ENCODE results near the gene LGMN.

The LGMN gene

DNA sequence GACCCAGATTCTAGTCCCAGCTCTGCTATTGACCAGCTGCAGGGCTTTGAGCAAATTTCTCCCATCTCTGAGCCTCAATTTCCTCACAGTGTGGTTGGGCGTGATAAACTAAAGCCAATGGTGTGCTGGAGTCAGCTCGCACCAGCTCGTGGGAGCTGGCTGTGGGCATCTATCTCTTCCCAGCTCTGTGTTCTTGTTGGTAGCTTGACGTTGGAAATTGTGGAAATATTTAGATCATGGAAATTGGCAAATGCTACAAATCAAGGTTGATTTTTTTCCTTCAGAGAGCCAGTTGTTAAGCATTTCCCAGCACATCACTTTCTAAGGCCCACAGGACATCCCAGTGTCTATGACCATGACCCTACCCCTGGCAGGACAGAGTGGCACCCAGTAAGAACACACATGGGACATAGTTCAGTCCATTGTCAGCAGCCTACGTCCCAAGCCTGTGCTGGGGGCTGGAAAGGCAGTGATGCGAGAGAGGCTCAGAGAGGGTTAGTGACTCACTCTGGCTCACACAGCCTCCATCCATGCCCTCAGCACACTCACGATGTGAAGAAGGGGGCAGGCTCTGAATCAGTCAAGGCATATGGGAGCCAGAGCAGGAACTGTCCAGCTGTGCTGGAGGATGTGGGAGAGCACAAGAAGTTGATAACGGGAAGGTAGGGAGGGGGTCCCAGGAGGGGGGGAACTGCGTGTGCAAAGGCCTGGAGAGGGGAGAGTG, 77.6 kb downstream of the LGMN start:
- no peak for DNase-seq

DNA sequence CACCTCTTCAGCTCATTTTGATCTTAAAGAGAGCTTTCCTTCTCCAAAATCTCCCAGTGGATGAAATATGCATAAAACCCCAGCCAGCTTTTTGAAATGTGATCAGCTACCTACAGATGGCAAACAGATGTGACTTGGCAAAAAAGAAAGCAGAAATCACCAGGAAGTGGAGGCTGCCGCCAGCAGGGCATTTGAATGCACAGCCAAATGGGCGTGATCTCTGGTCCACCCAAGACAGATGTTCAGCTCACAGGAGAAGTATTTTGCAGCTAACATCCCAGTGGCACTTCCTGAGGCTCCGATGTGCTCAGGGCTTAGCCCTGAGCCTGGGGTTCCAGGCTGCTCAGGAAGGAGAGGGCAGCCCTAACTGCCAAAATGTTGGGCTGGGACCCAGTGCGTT, 78.3 kb downstream of the LGMN start:
- no peak for DNase-seq

DNA sequence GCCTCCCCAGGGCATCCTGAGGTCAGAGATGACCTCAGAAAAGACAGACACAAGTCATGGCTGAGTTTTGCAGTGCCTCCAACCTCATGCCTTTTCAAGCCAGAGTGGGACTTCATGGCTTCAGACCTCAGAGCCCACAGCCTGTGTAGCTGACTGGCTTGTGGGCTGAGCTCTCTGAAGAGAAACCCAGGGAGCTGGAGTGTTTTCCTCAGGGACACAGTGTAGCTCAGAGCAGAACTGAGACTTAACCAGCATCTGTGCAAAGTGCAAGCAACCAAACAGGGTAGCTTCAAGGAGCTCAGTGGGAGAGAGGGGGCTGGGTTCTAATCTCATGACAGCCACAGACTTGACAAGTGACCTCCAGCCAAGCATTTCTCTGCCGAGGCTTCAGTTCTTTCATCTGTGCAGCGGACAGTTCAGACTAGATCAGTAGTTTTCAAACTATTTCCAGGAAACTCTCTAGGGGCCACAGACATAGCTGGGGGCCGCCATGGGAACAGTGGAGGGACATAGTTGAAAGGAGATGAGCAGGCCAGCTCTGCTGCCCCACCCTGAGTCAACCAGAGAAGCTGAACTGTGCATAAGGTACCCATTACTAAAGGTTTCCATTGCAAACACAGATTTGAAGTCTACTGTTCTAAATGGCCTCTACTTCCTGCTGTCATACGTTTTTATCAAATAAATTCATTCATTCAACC, 80.0 kb downstream of the LGMN start:
- DNase-seq = no peak

DNA sequence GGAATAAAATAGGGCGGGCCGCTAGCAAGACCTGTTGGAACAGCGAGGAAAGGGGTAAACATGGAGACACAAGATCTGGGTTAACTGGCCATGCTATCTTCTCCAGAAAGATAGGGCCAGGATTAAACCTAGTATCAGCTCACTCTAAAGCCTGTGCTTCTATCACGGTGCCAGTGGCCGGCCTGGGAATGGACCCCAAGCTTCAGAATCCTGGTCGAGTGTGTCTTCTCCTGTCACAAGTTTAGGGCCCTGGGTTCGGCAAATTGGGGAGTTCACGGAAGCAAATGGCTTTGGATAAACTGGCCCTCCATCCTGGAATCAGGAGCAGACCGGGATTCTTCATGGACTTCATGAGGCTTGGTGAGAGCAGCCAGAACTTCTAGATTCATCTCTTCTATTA, 82.2 kb downstream of the LGMN start:
- no peak for DNase-seq

DNA sequence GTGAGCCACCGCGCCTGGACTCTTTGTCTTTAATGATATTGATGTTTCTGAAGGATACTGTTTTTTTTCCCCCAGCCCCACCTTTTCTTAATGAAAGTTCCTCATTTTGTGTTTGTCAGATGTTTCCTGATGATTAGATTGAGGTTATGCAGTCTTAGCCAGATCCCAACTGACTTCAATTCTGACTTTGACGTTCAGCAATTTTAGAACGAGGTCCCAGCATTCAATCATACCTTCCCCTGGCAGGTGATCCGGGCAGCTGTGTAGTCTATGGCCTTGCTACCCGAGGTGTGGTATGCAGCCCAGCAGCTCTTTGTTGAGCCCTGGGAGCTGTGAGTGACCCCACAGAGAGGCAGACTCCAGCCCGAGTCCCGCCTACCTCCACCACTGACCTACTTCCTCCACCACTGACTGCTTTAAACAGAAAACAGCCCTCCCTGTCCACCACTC, 82.7 kb downstream of the LGMN start:
- DNase-seq = no peak

DNA sequence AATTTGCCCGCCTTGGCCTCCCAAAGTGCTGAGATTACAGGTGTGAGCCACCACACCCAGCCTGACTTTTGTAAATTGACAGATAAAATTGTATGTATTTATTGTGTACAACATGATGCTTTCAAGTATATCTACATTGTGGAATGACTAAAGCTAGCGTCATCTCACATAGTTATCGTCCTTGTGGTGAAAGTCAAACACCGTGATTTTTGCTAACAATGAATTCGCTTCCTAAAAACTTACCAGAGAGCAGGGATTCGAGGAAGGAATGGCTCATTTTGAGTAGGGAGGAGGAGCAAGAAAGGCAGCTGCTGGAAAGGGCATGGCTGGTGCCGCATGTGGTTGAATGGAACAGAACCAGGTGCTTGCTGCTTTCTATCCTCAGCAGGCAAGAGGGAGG, 85.4 kb downstream of the LGMN start:
- no peak for DNase-seq

DNA sequence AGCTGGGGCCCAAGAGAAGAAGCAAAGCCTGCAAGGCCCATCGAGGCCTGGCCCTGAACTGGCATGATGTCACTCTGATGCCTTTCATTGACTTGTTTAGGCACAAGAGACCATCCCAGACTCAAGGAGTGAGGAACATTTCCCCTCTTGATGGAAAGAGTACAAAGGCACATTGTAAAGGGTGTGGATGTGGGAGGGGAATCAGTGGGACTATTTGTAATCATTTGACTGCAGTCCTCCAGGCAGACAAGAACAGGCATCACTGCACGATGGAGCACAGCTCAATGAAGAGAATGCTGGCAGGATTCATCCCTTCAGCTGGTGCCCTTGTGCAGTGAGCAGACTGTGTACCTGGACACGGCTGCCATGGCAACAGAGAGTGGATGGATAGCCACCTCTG, 87.9 kb downstream of the LGMN start:
- DNase-seq = no peak

DNA sequence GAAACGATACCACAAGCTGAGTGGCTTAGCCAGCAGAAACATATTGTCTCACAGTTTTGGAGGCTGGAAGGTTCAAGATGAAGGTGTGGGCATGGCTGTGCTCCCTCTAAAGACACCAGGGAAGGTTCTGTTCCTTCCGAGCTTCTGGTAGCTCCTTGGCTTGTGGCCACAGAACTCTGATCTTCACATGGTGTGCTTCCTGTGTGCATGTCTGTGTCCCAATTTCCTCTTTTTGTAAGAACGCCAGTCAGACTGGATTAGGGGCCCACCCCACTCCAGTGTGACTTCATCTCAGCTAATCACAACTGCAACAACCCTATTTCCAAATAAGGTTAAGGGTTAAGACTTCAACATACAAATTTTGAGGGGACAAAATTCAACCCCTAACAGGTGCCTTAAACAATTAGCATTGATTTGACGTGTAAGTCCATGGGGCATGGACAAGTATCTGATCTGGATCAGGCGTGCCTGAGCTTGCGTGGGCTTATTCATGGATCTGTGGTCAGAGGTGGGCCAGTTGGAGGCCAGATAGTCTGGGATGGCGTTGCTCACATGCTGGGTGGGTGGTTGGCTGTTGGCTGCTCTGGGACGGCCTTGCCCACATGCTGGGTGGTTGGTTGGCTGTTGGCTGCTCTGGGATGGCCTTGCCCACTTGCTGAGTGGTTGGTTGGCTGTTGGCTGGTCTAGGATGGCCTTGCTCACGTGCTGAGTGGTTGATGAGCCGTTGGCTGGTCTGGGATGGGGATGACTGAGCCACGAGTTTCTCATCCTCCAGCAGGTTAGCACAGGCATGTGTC, 88.5 kb downstream of the LGMN start:
- no peak for DNase-seq

DNA sequence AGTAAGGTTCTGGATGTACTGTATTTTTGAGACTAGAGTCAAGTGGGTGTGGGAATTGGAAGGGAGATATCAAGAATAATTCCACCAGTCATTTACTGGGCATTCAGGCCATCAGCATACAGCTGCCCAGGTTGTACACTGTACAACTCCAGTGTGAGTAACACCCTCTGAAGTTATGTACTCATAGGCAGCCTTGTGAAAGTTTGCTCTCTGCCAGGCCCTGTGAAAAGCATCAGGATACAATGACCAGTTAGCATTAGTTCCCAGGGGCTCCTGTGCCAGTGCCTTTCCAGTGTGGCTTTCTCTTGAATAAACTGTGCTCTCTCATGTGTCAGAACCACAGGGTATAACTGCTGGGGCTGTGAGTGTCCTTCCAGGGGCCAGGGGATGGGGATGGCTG, 89.7 kb downstream of the LGMN start:
- no peak for DNase-seq

DNA sequence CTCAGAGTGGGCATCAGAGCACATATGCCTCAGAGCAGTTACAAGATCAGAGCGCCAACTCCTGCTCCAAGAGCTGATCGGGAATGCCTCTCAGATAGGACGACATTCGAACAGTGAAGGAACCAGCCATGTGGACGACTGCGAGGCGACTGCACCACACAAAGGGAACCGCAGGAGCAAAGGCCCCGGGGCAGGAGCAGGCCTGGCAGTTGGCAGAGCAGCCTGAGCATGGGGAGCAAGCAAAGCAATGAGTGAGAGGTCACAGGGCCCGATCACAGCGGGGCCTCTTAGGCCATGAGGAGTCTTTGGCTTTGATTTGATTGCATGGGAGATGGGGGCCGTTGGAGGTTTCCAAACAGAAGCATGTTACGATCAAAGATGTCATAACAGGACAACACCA, 90.3 kb downstream of the LGMN start:
- no peak for DNase-seq

DNA sequence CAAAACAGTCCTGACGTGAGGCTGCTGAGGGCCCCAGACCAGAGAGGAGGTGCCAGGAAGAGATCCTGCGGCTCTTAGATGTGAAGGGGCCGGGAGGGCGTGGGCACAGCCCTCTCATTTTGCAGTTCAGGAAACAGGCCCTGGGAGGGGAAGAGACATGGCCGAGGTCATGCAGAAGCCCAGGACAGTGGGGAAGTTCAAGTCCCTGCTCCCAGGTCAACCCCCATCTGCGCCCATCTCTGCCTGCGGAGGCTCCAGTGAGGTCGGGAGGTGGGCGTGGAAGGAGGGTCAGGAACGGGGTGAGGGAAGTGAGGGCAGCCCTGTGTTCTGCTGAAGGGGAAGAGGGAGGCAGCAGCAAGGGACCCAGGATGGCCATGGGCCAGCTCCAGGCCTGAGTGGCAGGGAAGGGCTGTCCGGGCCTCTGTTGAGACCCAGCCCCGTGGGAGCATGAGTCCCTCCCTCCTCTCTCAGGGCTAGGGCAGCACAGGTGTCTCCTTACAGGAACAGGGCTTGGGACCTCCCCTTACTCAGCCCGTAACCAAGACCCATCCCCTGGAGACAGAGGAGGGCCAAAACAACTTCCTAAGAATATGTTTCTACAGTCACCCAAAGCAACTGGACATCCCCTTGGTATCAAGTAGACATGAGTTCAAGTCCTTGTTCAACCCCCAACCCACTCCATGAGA, 90.8 kb downstream of the LGMN start:
- no peak for DNase-seq

DNA sequence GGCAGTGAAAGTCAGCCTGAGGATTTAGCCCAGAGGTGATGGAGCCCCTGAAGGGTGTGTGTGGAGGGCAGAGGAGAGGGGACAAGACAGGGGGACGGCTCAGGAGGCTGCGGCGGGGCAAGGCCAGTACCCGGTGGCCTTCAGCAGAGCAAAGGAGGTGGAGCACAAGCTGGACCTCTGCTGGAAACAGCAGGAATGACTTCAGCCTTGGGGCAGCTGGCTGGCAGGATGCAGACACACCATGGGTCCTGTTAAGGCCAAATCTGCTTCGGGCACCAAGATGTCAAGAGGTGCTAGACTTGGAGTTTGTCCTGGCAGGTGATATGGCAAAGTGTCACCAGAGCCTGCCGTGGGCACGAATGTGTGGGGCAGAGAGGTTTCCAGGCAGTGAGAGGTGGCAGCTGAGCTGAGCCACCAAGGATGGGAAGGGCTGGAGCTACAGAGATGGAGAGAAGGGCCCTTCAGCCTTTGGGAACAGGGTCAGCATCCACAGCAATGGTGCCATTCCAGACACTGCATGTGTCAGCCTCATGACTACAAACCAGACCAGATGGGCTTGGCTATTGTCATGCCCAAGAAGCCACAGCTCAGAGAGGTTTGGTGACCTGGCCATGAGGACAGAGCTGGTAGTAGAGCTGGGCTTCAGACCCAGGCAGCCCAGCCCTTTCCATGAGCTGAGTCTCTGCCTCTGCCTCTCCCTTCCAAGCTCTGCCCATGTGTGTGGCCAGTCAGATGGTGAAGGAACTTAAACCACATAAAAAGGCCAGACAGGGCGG, 91.9 kb downstream of the LGMN start:
- no peak for DNase-seq

DNA sequence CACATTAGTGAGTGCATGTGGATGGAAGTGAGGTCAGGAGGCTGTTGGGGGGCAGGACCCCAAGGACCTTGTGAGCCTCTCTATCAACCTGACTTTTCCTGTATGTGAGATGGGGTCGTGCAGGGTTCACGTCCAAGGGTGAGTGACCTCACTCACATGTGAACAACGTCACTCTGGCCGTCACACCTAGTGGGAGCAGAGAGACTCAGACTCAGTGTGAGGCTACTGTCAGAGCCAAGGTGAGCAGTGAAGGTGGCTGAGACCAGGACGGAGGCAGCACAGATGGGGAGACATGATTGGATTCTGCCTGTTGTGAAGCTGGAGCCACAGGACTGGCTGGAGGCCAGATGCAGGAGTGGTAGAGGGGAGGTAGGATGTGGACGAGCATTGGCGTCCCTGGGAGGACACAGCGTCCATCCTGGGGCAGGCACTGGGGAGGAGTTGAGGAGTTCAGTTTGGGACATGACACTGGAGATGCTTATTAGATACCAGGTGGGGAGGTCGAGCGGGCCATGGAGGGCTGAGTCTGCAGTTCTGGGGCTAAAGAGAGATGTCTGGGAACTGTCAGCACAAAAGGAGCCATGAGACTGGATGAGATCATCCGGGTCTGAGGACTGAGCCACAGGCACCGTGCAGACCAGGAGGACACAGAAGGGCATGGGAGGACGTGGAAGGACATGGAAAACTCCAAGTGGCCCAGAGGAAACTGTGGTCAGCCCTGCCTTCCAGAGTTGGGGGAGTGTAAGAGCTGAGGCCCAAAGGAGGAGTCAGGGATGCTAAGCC, 92.8 kb downstream of the LGMN start:
- DNase-seq = no peak

DNA sequence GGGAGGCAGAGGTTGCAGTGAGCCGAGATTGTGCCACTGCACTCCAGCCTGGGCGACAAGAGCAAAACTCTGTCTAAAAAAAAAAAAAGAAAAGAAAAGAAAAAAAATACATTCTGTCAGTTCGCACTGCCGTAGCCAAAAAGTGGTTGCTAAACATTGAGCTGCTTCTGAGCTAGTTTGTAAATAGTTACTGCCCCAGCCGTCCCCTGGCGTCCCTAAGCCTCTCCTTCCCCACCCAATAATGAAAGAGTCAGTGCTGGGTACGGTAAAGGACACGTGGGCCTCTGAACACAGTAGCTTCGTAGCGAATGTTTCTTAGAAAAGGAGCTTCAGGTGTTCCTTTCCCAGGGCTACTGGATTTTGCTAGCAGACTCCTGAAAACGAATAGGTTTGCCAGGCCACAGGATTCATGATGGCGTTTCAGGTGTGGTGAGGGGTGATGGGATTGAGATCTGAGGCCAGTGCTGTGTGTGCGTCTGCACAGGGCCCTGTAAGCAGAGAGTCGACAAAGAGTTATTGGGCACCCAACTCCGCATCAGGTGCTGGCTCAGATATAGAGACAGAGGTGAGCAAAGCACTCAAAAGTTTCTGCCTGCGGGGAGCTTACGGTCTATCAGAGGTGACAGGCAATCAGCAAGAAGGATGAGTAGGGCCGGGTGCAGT, 94.1 kb downstream of the LGMN start:
- DNase-seq = no peak
